HG02623 (cell line): ENCODE measurements around the gene TRPM3.

Source experiments
- ATAC-seq: cut with Tn5 transposase; IDR thresholded peaks from one replicate; pipeline ENCODE4 v1.9.1; 2021; ENCODE audit warnings: moderate library complexity; ENCODE audit not compliant: unreplicated experiment

TRPM3 gene

GRCh38 chr9:70564468-70565335 is 556.7 kb downstream of the TRPM3 start:
- no peak for ATAC-seq

DNA sequence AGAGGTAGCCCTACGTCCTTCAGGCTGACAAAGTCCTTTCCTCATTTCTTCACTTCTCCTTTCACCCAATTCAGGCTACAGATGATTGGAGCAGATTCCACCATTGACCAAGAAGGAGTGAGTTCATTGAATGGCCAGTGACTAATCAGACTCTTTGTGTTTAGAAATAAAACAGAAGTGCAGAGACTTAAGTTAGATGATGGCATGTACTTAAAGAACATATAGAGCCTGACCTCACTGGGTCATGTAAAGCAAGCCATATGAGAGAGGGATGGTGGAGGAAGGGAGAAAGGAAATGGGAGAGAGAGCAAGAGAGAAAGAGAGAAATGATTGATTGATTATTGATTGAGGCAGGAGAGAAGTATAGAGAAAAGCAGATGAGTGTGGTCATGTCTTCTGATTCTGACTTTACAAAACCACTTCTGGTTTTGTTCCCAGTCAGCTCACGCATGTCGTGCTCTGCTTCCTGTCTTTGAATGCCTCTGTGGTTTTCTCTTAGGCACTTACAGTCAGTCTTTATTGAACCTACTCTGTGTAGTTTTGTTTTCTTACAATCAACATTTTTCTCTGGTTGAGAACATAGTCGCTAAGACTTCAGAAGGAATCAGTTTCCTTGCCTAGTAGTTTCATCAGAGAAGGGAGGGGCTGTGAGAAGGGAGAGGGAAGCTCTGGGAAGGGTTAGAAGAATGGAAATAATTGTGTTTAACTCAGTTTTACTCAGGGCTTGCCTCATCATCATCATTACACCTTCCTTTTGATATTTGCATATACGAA is 557.8 kb downstream of the TRPM3 start:
- peak; percentile 99 for ATAC-seq

DNA sequence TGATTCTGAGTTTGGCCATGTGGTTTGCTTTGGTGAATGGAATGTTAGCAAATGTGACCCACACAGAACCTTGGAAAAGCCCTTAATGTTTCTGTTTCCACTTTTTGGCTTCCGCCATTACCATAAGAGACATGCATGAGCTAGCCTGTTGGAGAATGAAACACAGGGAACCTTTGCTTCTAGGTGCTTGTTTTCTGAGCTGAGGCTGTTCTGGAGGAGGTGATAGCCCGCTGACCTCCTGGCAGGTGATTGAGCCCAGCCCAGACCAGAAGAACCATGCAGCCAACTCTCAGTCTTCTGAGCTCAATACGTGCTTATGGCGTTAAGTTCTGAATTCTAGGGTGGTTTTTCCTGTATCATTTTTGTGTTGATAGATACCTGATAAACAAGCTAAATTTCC is 558.4 kb downstream of the TRPM3 start:
- no peak for ATAC-seq

GRCh38 chr9:70561786-70562395 is 559.5 kb downstream of the TRPM3 start:
- ATAC-seq, result no peak

DNA sequence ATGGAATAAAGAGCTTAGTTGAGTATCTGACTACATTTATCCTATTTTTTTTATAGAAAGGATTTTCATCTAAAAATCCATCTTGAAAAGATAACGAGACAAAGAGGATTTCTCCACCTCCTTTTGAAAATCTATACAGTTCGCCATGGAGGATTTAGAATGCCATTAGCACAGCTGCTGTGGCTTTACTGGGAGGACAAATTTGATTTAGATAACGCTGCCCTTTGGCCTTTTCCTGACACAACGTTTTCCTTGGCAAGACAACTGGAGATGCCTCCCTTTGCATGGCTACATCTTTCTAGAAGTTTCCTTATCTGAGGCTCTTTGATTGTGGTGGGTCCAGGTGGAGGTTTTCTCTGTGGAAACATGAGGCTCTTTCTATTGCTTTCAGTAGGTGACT is 560.3 kb downstream of the TRPM3 start:
- no peak for ATAC-seq

GRCh38 chr9:70559102-70559501 is 562.3 kb downstream of the TRPM3 start:
- no peak for ATAC-seq

DNA sequence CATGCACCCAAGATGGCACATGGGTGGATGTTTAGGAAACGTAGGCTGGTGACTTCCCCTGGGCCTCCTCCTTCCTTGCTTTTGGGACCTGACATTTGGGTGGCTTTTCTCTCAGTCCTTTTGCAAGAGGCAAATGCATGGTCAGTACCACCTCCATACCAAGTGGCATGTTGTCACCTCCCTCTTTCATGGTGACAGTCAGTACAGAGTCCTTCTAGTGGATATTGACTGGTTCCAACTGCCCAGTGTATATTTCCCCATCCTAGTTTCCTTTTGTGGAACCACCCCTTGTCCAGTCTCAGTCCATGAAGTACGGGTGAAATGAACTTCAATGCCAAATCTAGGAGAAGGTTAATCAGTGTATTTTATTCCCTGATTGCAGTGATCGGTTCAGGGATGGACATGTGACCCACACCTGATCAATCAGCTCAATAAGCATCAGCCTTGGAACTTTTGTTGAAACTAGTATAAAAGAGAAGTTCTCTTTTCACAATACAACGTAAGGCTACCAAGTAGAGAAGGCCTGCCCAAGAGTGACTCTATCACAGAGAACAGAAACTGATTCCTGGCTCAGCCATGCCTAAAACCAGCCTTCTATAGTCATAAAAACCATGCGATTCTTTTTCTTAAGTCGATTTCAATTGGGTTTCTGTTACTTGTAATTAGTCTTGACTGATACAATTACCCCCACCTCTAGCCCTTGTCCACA is 563.6 kb downstream of the TRPM3 start:
- ATAC-seq, result peak; percentile 99

- ATAC-seq, result no peak
These were observed 564.6 kb downstream of the TRPM3 start for GRCh38 chr9:70556771-70557170.

- ATAC-seq, result no peak
These were observed 566.5 kb downstream of the TRPM3 start for GRCh38 chr9:70554881-70555280.

DNA sequence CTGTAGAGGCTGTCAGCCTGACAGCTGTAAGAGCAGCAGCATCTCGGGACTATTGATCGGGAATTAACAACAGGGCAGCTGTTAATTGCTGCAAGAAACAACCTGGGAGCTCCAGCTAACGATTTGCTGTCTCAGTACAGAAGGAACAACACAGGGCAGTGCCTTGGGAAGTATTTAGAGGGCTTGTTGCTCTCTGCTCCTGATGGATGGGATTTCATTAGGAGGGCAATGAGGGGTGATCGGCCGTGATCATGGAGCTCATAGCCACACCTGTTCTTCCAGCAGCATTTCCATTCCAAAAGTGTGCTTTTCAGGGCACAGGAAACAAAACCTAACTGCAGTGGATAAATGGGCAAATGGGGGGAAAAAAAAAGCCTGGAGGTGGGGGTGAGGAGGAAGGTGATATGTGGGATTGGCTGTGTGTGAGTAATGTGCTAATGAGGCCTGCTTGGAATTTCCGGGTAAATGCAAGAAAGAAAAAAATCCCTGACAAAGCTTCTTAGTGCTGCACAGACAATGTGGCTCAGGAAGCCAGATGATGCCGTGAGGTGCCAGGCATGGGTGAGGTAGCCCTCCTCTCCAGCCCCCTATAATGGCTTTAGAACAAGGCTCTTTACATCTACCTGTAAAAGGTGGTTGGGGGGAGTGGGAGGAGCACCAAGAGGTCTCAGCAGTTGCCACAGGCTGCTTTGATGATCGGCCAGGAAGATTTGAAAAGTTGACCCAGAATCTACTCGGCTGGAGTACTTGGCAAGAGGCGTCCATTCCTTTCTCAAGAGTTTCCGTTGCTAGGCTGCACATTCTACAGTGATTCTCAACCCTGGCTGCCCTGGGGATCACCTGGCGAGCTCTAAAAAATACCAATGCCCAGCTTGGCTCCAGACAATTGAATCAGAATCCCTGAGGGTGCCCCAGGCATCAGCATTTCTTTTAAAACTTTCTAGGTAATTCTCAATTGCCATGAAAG is 567.4 kb downstream of the TRPM3 start:
- ATAC-seq, result no peak

GRCh38 chr9:70552561-70552960 is 568.9 kb downstream of the TRPM3 start:
- ATAC-seq, result no peak

DNA sequence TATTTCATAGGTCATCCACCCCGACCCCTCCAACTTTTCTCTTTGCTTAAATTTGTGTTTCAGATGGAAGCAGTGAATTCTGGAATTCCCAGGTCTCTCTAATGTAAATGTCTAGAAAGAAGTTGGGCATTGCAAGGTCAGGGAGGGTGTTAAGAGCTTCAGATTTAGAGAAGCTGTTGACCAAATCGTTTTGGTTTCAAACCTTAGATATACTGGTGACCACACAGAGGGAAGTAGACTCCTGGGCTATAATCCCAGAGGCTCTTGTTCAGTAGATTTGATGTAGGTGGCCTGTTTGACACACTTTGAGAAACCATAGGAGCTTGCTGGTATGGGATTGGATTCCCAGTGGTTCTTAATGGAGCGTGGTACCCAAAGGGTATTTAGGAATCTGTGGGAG is 569.6 kb downstream of the TRPM3 start:
- ATAC-seq, result no peak

DNA sequence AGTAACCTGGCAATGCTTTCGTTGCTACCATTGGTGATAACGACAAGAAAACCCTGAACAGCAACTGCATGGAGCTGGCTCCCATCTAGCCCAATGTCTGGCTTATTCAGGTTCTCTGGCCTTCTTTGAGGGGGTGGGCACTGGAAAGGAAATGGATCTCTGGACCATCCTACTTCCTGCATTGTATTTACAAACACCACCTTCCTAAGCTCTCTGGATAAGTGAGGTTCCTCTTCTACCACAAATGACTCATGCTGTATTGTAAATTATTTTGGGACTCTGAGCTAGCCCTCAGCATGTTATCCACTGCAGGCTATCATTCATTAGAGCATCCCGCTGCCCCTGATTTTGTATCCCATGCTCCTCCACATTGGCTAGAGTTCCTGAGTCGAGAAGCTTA is 570.0 kb downstream of the TRPM3 start:
- no peak for ATAC-seq

DNA sequence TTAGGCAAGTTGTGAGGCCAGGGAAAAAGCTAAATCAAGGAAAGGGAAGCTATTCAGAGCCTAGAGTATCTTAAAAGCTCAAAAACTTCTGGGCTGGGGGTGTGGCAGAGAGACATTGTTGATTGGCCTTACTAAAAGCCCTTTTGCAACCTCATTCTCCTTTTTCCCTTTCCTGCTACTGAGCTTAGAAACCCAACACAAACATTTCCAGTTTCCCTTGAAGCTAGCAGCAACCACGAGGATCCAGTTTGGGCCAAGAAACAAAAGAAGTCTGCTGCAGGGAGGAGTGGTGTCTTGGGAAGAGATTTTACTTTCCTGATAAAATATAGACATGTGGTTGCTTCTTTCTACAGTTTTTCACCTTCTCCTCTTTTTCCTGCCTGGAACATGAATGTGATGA is 571.5 kb downstream of the TRPM3 start:
- no peak for ATAC-seq

- ATAC-seq, result no peak
These were observed 579.0 kb downstream of the TRPM3 start for GRCh38 chr9:70542311-70542931.

DNA sequence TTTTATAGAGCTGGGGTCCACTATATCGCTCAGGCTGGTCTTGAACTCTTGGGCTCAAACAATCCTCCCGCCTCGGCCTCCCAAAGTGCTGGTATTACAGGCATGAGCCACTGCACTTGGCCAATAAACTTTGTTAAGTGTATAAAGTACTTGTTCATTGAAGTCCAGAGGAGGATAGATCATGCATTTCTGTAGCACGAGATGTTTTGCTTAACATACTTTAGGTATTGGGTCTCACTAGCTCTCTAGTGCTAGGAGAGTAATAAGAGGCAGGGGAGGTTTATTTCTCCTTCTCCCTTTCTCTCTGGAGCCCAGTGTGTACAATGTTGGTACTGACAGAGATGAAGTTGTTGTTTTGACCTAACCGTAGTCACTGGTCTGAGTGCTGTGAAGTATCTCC is 581.4 kb downstream of the TRPM3 start:
- ATAC-seq, result no peak

GRCh38 chr9:70539526-70539925 is 581.9 kb downstream of the TRPM3 start:
- no peak for ATAC-seq

GRCh38 chr9:70539001-70539400 is 582.4 kb downstream of the TRPM3 start:
- ATAC-seq, result no peak

GRCh38 chr9:70537084-70537483 is 584.3 kb downstream of the TRPM3 start:
- no peak for ATAC-seq
